ENCODE data around the gene PDK2. TPM values are rescaled to one million over a fixed set of nuclear protein-coding genes. Genes with fewer than 3 reads are reported as not detected.
A peak's percentile ranks its signal among the peaks of the same experiment; 100 is the strongest.

PDK2 gene
- total RNA-seq, 1 experiment from 2014 or later: 9.9 TPM

DNA sequence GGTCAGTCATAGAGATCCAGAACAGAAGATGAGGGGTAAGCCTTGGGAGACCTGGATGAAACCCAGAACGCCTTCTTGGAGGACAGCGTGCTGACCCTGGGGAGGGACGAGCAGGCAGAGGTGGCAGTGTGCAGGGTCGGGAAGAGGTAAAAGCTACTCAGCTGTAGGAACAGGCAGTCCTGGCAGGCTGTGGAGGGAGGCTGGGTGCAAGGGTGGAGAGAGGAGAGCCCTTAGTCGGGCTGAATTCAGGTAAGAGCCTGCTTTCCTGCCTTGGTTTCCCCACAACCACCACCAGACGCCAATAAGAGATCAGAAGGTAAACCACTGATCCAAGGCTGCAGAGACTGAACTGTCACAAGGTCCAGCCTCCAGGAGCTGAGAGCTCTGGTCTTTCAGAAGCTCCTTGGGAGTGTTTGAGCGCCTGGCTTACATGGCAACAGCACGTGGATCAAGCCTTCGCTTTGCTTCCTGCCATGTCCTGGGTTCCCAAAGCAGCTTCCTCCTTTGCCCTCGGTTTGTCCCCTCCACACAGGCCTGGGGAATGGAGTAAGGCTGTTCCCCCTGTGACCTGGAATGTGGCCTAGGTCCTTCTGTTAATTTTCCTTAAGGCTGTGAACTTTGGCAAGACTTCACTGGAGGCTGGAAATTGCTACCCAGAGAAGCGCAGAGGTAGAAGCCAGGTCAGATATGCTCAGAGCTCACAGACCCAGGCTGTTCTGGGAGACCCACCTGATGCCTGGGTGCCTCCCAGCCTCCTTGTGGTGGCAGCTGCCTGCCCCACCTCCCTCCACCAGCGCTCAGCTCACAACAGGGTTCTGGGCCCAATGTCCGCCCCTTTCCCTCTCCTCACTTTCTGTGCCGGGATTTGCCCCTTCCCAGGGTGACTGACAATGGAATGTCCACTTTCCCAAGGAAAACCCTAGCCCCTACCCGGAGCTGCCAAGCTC, 3.9 kb upstream of the PDK2 start:
- no peaks in the 10 kb centered on the region for H3K27me3 Mint-ChIP-seq (ENCODE audit: insufficient read depth, unreplicated experiment)
- TF ChIP-seq, protein P1, sequence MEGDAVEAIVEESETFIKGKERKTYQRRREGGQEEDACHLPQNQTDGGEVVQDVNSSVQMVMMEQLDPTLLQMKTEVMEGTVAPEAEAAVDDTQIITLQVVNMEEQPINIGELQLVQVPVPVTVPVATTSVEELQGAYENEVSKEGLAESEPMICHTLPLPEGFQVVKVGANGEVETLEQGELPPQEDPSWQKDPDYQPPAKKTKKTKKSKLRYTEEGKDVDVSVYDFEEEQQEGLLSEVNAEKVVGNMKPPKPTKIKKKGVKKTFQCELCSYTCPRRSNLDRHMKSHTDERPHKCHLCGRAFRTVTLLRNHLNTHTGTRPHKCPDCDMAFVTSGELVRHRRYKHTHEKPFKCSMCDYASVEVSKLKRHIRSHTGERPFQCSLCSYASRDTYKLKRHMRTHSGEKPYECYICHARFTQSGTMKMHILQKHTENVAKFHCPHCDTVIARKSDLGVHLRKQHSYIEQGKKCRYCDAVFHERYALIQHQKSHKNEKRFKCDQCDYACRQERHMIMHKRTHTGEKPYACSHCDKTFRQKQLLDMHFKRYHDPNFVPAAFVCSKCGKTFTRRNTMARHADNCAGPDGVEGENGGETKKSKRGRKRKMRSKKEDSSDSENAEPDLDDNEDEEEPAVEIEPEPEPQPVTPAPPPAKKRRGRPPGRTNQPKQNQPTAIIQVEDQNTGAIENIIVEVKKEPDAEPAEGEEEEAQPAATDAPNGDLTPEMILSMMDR (IDR thresholded peaks at IDR 0.05; ENCODE audit: unreplicated experiment): no peak
- intact Hi-C loops (cut with micrococcal nuclease): no loop called here
- ChIA-PET CTCF (interaction anchor here (0.7 to 5.6 kb wide), 11 partner anchors 10 to 206 kb away, joined by 3 to 79 read pairs (median 16); no protein-coding TSS in a partner anchor), POLR2A (interaction anchor here (0.7 to 6.2 kb wide), 7 partner anchors 17 to 64 kb away, joined by 4 to 77 read pairs (median 9); partner anchors contain the start of genes ITGA3 and PPP1R9B)
- peak overlapping the region; percentile 88 for H3K27ac Mint-ChIP-seq (ENCODE audit: low read depth, unreplicated experiment)
- H3K9me3 Mint-ChIP-seq (ENCODE audit: unreplicated experiment): no peaks in the 10 kb centered on the region
- H3K36me3 Mint-ChIP-seq (ENCODE audit: insufficient read depth, unreplicated experiment): peaks cover 71% of the 10 kb centered on the region
- BruUV-seq (replicated peaks): no TSS peak
- H3K4me1 Mint-ChIP-seq (ENCODE audit: insufficient read depth, unreplicated experiment): peaks cover 24% of the 10 kb centered on the region
- H3K4me3 Mint-ChIP-seq (ENCODE audit: unreplicated experiment): no peak overlapping the region
- DNase-seq (ENCODE audit: unreplicated experiment): no peak

DNA sequence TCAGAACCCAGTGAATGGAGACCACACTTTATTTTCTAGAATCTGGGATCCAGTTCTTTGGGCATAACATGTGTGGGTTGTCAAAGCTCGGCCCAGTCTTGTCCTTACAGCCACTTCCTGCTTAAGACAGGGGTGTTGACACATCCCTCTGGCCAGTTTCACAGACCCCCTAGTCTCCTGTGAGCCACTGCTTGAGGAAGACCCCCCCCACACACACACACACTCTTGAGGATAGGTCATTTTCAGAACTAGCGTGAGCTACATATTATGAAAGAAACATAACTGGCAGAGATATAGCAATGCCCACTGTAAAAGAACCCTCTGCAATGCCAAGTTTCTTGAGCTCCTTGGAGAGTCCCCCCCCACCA, 3.2 kb upstream of the PDK2 start:
- peaks cover 64% of the 10 kb centered on the region for H3K36me3 Mint-ChIP-seq (ENCODE audit: insufficient read depth, unreplicated experiment)
- DNase-seq (ENCODE audit: unreplicated experiment): no peak
- TF ChIP-seq, protein P1 (IDR thresholded peaks at IDR 0.05; ENCODE audit: unreplicated experiment): no peak
- BruUV-seq (replicated peaks): no TSS peak
- intact Hi-C loops (cut with micrococcal nuclease): no loop called here
- peaks cover 24% of the 10 kb centered on the region for H3K4me1 Mint-ChIP-seq (ENCODE audit: insufficient read depth, unreplicated experiment)
- no peaks in the 10 kb centered on the region for H3K9me3 Mint-ChIP-seq (ENCODE audit: unreplicated experiment)
- ChIA-PET CTCF (interaction anchor here (0.7 to 5.6 kb wide), 11 partner anchors 10 to 388 kb away, joined by 3 to 79 read pairs (median 16); no protein-coding TSS in a partner anchor), POLR2A (interaction anchor here (0.7 to 6.2 kb wide), 5 partner anchors 22 to 65 kb away, joined by 4 to 77 read pairs (median 17); partner anchors contain the start of gene ITGA3)
- H3K27ac Mint-ChIP-seq (ENCODE audit: low read depth, unreplicated experiment): peak overlapping the region; percentile 27
- H3K4me3 Mint-ChIP-seq (ENCODE audit: unreplicated experiment): no peak overlapping the region
- H3K27me3 Mint-ChIP-seq (ENCODE audit: insufficient read depth, unreplicated experiment): no peaks in the 10 kb centered on the region

DNA sequence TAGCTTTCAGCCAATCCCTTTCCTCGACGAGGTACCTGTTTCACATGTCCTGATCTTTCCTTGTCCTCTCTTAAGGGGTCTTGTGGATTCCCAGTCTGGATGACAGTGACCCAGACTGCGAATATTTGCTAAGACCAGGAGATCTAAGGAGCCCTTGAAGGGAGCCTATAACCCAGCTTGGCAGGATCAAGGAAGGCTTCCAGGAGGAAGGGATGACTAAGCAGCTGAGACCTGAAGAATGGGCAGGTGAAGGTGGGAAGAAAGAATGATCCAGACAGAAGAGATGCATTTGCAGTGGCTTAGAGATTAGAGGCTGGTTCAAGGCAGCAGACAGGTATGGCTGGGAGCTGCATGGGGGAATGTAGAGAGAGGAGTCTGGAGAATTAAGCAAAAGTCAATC, 1.9 kb upstream of the PDK2 start:
- Mint-ChIP-seq H3K36me3 (ENCODE audit: insufficient read depth, unreplicated experiment) (peaks cover 53% of the 10 kb centered on the region), H3K27ac (ENCODE audit: low read depth, unreplicated experiment) (peak overlapping the region; percentile 74), H3K4me3 (ENCODE audit: unreplicated experiment) (no peak overlapping the region), H3K9me3 (ENCODE audit: unreplicated experiment) (no peaks in the 10 kb centered on the region), H3K4me1 (ENCODE audit: insufficient read depth, unreplicated experiment) (peaks cover 24% of the 10 kb centered on the region), H3K27me3 (ENCODE audit: insufficient read depth, unreplicated experiment) (no peaks in the 10 kb centered on the region)
- no TSS peak for BruUV-seq (replicated peaks)
- peak; percentile 23 for DNase-seq (ENCODE audit: unreplicated experiment)
- TF ChIP-seq, protein P1 (IDR thresholded peaks at IDR 0.05; ENCODE audit: unreplicated experiment): no peak
- POLR2A ChIA-PET: interaction anchor here (0.6 to 6.2 kb wide), 15 partner anchors 12 to 223 kb away, joined by 3 to 77 read pairs (median 9); partner anchors contain the start of gene ITGA3
- CTCF ChIA-PET: interaction anchor here (0.6 to 5.6 kb wide), 22 partner anchors 9 to 259 kb away, joined by 3 to 79 read pairs (median 8); partner anchors contain the start of genes DLX3 and ITGA3
- intact Hi-C loops (cut with micrococcal nuclease): no loop called here

DNA sequence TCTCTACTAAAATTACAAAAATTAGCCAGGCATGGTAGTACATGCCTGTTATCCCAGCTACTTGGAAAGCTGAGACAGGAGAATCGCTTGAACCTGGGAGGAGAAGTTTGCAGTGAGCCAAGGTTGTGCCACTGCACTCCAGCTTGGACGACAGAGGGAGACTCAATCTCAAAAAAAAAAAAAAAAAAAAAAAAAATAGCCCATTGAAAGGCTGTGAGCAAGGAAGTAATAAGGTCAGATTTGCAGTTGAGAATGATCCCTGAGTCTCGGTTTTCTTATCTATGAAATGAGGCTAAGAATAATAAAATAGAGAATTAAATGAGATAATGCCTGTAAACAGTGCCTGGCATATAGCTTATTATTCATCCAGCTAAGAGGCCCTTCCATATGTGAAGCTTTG, 1.3 kb upstream of the PDK2 start:
- ChIA-PET POLR2A (interaction anchor here (0.6 to 6.2 kb wide), 20 partner anchors 14 to 305 kb away, joined by 3 to 77 read pairs (median 6); partner anchors contain the start of genes ITGA3, KAT7 and PPP1R9B), CTCF (interaction anchor here (0.6 to 5.6 kb wide), 43 partner anchors 9 to 221 kb away, joined by 3 to 79 read pairs (median 5); partner anchors contain the start of genes ITGA3, PPP1R9B and SGCA)
- H3K9me3 Mint-ChIP-seq (ENCODE audit: unreplicated experiment): no peaks in the 10 kb centered on the region
- H3K27me3 Mint-ChIP-seq (ENCODE audit: insufficient read depth, unreplicated experiment): no peaks in the 10 kb centered on the region
- peaks cover 53% of the 10 kb centered on the region for H3K36me3 Mint-ChIP-seq (ENCODE audit: insufficient read depth, unreplicated experiment)
- intact Hi-C loops (cut with micrococcal nuclease): loop anchor here (1.0 to 2.0 kb wide), 2 partner anchors 67 kb away; no protein-coding TSS in a partner anchor
- DNase-seq (ENCODE audit: unreplicated experiment): peak; percentile 22
- no peak overlapping the region for H3K4me3 Mint-ChIP-seq (ENCODE audit: unreplicated experiment)
- TF ChIP-seq, protein P1 (IDR thresholded peaks at IDR 0.05; ENCODE audit: unreplicated experiment): no peak
- peak overlapping the region; percentile 82 for H3K27ac Mint-ChIP-seq (ENCODE audit: low read depth, unreplicated experiment)
- BruUV-seq (replicated peaks): no TSS peak
- peaks cover 24% of the 10 kb centered on the region for H3K4me1 Mint-ChIP-seq (ENCODE audit: insufficient read depth, unreplicated experiment)
